HT-29 (cell line): Measurements from ENCODE around the gene PHKG1. TPM values are rescaled to one million over a fixed set of nuclear protein-coding genes. Genes with fewer than 3 reads are reported as not detected.
A peak's percentile ranks its signal among the peaks of the same experiment; 100 is the strongest.
"Not testable (repeated sequence)": the region's sequence is repeated elsewhere in the genome, so short reads cannot be mapped to it uniquely, and the experiment has no call there.

Experiments used
- DNase-seq: peaks from one replicate; pipeline ENCODE4 v3.0.0-alpha.2; 2015; ENCODE audit warnings: low spot score
- total RNA-seq: library from RNA; depleted of rRNA; stranded (reverse); fragments of >200 nt; shearing (Covaris generic); gene quantifications from 2 replicates; pipeline ENCODE4 v1.2.3, GENCODE V29; 2014

Gene PHKG1
- total RNA-seq, 1 experiment from 2014 or later, result 1.7 TPM

DNA sequence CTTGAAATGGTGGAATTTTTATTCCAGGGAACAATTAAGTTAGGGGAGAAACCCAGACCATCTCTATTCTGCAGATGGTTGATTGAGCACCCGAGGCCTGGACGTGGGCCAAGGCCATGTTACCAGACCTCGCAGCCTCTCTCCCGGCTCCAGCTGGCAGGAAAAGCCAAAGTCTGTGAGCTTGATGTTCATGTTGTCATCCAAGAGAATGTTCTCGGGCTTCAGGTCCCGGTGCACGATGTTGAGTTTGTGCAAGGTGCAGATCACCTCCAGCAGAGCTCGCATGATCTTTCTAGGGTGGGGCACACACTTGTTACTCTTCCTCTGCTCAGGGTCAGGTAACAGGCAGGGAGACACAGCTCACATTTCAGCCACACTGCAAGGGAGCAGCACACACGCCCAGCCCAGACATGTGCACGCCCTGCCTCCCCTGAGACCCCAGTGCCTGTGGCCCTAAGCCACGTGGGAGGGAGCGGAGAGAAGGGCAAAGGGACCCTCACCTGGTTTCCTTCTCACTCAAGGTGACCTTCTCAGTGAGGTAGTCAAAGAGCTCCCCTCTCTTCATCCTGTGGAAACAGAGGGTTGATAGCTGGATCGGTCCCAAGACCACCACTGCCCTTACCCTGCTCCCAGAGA lies 9.5 kb downstream of the PHKG1 start:
- DNase-seq, result no peak

DNA sequence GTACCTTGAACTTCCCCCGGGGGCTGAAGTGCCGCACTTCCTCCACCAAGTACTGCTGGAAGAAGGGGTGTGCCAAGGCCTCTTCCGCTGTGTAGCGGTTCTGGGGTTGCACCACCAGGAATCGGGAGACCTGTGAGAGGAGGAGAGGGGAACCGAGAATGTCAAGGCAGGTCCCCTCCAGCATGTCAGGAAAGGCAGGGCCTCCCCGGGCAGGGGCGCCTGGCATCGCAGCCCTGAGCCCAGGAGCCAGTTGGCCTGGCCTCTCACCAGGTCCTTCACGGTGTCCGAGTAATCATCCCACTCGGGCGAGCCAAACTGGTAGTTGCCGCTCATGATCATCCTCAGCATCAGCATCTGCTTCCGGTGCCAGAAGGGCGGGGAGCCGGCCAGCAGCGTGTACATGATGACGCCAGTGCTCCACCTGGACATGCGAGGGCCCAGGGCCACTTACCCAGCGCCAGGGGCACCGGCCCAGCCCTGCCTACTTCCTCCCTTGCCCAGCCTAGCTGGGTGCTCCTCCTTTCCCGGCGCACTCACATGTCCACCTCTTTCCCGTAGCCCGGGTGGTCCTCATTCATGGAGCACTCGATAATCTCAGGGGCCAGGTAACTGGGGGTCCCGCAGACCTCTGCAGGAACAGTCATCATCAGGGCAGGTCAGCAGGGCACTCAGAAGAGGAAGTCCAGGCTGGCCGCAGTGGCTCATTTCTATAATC lies 11.0 kb downstream of the PHKG1 start:
- DNase-seq, result no peak

DNA sequence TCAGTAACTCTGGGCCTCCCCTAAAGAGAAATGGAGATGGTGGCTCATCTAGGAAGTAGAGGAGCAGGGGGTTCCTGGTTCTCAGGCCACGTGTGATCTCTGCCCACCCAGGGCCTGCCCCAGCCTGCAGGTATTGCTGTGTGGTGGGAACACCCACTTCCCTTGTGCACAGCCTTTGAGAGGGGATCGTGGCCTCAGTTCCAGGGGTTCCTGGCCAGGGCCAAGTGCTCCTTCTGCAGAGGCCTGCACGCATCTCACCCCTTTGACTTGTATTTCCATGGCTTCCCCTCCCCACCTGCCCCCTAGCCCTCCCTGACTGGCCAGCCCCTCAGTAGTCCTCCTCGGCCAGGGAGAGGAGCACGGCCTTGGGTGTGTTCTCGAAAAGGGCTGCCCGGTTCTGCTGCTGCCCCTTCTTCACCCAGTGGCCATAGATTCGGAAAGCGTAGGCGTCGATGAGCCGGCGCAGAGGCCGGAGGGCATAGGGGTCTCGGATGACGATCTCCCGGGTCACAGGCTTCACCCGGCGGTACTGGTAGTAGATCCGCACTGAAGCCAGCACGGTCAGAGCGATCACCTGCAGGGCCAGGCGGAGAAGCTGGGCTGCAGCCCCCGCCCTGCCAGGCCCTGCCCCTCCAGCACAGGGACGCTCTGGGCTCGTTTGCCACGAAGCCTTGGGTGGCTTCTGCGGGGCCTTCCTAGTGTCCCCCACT lies 11.9 kb downstream of the PHKG1 start:
- not testable (repeated sequence) for DNase-seq

DNA sequence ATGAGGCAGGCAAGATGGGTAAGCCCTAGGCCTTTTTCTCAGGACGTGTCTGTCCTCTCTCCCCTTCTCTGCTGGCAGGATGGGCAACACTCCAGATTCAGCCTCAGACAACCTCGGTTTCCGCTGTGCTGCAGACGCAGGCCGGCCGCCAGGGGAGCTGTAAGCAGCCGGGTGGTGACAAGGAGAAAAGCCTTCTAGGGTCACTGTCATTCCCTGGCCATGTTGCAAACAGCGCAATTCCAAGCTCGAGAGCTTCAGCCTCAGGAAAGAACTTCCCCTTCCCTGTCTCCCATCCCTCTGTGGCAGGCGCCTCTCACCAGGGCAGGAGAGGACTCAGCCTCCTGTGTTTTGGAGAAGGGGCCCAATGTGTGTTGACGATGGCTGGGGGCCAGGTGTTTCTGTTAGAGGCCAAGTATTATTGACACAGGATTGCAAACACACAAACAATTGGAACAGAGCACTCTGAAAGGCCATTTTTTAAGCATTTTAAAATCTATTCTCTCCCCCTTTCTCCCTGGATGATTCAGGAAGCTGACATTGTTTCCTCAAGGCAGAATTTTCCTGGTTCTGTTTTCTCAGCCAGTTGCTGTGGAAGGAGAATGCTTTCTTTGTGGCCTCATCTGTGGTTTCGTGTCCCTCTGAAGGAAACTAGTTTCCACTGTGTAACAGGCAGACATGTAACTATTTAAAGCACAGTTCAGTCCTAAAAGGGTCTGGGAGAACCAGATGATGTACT lies 13.1 kb downstream of the PHKG1 start:
- DNase-seq, result no peak

DNA sequence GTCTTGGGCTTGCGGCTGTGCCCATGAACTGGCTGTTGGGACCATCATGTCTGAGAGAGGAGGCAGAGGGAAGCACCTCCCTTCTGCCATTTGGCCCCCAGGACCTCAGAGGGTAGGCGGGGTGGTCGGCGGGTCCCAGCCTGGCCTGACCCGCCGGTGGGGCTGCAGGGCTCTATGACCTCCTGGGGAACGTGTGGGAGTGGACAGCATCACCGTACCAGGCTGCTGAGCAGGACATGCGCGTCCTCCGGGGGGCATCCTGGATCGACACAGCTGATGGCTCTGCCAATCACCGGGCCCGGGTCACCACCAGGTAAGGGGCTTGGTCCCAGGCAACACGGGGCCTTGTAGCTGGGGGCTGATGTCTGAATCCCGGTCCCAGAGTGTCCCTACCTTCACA lies 14.6 kb downstream of the PHKG1 start:
- no peak for DNase-seq

DNA sequence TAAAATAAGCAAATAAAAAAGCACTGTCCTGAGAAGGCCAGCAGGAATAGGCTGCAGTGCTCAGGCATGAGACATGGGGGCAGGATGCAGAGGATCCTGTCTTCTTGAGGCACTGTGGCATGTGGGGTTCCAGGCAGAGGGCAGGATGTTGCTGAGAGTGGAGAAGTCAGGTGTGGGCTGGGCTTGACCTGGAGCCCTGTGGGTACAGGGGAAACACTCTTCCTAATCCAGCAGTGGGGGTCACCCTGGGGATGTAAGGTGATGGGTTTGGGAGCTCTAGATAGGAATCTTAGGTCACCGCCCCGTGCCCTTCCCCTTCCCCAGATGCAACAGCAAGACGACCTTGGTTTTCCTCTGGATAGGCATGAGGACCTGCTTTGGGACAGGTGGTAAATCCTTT lies 15.1 kb downstream of the PHKG1 start:
- DNase-seq, result no peak

DNA sequence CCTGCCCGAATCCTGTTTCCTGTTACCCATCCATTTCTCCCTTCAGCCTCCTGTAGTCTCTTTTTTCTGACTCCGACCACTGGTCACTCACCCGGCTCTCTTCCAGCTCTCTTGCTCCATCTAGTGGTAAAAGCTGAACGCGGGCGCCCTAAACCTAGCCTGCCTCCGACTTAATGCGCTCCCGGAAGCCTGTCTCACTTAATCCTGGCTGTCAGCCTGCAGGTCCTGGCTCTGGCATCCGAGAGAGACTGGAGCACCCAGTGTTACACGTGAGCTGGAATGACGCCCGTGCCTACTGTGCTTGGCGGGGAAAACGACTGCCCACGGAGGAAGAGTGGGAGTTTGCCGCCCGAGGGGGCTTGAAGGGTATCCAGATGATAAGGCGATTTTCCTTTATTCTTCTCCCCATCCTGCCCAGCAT lies 18.4 kb downstream of the PHKG1 start:
- DNase-seq, result peak; percentile 98

DNA sequence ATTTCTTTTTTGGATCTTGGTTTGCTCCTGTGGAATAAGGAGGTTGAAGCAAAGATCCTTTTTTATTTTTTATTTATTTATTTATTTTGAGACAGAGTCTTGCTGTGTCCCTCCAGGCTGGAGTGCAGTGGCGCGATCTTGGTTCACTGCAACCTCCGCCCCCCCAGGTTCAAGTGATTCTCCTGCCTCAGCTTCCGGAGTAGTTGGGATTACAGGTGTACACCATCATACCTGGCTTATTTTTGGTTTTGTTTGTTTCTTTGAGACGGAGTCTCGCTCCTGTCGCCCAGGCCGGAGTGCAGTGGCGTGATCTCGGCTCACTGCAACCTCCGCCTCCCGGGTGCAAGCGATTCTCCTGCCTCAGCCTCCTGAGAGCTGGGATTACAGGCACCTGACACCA lies 26.4 kb downstream of the PHKG1 start:
- DNase-seq, result not testable (repeated sequence)

DNA sequence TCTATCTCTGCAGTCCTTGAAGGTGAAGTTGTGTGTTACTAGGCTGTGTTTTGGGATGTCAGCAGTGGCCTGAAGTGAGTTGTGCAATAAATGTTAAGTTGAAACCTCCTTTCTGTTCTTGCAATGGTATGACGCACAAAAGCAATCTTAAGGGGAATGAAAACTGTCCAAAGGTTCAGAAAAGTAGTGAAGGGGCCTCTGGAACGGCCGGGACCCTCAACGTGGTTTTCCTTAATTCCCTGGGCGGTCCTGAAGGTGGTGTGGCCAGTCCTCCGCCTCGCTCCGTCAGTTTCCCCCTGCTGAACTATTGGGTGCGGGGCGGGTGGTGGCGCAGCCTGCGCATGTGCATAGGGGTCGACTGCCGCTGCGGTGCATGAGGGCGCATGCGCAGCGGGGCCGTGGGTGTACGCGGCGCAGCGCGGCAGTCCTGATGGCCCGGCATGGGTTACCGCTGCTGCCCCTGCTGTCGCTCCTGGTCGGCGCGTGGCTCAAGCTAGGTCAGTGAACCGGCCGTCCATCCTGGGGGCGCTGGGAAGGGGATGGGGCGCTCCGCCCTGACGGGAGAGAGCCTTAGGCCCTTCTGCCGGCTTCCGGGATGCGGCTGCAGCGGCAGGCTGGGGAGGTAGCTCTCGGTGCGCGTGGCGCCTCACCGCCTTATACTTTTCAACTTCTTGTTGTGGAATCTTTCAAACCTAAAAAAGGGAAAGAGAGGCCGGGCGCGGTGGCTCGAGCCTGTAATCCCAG lies 28.7 kb downstream of the PHKG1 start, which contains the start of gene SUMF2:
TSS of gene SUMF2 (plus strand) at position 405 of the 744 bp plus-strand sequence. CDS start at position 431, 26 bp downstream.
- peak; percentile 95 for DNase-seq

DNA sequence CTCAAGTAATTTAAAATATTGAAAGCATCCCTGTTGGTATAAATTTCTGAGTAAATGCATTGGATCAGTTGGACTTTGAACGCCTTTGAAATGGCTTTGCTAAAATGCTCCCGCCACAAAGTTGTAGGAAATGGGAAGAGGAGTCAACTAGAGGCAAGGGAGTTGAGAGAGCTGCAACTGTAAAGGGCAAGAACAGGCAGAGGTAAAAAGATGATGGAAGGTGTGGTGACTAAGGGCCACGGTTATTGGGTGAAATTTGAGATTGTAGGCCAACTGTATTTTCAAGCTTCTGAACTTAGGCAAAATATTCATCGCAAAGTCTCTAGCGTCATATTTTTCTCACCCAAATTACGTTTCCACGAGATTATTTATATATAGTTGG lies 29.3 kb downstream of the PHKG1 start:
- DNase-seq, result peak; percentile 19

DNA sequence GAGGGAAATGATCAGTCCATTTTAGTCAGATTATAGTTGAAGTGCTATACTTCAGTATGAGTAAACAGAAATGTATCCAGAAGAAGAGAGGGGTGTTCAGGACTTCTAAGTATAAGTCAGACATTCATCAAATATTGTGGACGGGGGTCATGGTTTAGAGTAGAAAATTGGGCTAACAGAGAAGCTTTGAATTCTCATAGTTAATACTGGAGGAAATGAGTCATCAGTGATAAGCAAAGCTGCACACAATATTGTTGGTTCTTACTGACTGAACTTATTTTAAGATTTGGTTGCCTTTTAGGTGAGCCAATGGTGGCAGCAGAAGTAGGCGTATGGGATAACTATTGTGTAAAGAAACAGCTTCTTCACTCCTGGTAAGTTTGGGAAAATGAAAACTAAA lies 30.4 kb downstream of the PHKG1 start:
- no peak for DNase-seq

DNA sequence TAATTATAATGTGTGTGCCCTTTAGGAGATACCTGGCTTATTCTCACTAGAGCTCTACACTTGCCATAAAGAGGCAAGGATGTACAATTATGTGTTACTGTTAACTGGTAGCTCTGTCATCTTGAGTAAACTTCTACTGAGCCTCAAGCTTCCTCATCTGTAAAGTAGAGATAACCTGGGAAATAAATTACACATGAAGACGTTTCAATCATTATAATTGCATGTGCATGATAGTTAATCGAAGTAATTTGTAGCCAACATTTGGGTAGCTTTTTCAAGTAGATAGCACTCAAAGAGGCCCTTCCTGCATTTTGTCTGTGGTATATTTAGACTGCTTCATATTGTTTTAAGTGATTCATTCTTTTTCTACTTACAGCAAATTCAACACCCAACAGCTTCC lies 38.8 kb downstream of the PHKG1 start:
- DNase-seq, result no peak

DNA sequence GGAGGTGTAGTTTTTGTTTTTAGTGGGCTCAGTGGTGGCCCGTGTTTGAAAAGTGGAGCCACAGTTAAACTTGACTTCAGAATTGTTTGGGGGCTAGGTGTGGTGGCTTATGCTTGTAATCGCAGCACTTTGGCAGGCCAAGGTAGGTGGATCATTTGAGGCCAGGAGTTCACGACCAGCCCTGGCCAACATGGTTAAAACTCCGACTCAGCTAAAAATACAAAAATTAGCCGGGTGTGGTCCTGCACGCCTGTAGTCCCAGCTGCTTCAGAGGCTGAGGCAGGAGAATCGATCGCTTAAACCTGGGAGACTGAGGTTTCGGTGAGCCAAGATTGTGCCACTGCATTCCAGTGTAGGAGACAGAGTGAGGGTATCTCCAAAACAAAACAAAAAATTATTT lies 39.4 kb downstream of the PHKG1 start:
- DNase-seq, result no peak

DNA sequence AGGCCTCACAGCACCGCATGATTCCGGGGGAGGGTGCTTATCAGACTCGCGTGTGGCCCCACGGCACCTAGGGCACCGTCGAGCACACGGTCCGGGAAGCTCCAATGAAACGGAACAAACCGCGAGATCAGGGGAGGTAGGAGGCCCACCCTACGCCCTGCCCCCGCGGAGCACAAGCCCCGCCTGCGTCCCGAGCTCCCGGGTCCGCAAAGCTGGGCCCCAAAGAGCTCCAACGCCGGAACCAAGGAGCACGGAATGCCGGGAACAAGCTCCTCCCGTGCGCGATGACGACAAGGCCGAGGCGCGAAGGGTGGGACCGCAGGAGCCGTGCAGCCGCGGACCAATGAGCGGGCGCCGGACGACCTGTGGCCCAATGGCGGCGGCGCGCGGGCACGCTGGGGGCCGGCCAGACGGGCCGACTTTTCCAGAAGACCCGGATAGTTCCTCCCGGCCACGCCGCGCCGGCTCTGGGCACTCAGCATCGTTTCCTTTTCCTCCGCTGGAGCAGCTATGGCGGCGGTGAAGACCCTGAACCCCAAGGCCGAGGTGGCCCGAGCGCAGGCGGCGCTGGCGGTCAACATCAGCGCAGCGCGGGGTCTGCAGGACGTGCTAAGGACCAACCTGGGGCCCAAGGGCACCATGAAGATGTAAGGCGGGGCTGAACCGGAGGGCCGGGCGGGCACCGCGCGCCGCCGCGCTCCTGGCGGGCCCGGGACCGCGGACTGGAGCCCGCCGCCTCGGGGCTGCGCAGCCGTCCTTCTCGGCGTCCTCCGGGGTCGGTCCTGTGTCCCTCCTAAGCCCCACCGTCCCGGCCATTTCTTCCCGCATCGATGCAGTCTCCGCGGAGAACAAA lies 41.2 kb downstream of the PHKG1 start, which contains the start of the genes CCT6A and PSPH:
TSS of gene CCT6A (plus strand) at position 427 of the 853 bp plus-strand sequence. CDS start at position 511, 84 bp downstream.
TSS of gene PSPH (minus strand) at position 106 of the 853 bp plus-strand sequence. CDS start 30,232 bp downstream, outside the sequence.
- DNase-seq, result peak; percentile 99

DNA sequence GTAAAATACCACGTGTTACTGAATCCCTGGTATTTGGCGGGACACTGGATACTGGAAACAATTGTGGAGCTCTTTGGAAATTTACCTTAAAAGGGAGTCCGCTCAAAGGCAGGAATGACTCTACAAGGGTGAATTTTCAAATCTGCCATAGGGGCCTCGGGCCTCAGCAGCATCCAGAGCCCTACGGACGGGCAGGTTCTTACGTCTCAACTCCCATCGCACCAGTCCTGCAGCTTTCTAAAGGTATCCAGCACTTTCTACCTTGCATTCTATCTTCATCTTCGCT lies 41.8 kb downstream of the PHKG1 start:
- no peak for DNase-seq

DNA sequence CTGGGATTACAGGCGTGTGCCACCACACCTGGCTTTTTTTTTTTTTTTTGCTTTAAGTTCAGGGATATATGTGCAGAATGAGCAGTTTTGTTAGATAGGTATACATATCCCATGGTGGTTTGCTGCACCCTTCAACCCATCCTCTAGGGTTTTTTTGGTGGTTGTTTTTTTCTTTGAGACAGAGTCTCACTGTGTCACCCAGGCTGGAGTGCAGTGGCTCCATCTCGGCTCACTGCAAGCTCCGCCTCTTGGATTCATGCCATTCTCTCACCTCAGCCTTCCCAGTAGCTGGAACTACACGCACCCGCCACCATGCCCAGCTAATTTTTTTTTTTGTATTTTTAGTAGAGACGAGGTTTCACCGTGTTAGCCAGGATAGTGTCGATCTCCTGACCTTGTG lies 44.0 kb downstream of the PHKG1 start:
- peak; percentile 78 for DNase-seq

DNA sequence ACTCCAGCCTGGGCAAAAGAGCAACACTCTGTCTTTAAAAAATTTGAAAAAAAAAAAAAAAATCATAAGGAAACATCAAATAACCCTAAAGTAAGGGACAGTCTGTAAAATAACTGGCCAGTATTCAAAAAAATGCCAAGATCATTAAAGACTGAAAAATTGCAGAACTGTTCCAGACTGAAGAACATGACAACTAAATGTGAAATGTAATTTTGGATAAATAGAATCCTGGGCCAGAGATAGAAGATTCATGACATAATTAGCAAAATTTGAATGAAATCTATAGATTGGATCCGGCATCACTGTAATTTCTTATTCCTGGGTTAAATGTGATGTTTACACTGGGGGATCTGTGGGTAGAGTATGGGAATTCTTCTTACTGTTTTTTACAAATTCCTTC lies 44.5 kb downstream of the PHKG1 start:
- DNase-seq, result no peak

DNA sequence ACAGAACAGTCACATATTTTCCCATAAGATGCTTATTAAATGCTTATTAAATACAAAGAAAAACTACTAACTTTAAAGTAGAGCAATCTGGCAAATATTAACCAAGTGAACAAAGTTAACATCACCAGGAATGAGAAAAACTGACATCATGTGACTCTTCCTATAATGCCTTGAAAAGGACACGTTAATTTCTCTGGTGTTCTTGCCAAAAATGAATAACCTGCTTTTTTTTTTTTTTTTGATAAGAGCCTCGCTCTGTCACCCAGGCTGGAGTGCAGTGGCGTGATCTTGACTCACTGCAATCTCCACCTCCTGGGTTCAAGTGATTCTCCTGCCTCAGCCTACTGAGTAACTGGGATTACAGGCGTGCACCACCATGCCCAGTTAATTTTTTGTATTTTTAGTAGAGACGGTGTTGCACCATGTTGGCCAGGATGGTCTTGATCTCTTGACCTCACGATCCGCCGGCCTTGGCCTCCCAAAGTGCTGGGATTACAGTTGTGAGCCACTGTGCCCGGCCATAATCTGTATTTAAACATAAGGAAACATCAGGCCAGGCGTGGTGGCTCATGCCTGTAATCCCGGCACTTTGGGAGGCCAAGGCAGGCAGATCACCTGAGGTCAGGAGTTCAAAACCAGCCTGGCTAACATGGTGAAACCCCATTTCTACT lies 45.2 kb downstream of the PHKG1 start:
- not testable (repeated sequence) for DNase-seq

DNA sequence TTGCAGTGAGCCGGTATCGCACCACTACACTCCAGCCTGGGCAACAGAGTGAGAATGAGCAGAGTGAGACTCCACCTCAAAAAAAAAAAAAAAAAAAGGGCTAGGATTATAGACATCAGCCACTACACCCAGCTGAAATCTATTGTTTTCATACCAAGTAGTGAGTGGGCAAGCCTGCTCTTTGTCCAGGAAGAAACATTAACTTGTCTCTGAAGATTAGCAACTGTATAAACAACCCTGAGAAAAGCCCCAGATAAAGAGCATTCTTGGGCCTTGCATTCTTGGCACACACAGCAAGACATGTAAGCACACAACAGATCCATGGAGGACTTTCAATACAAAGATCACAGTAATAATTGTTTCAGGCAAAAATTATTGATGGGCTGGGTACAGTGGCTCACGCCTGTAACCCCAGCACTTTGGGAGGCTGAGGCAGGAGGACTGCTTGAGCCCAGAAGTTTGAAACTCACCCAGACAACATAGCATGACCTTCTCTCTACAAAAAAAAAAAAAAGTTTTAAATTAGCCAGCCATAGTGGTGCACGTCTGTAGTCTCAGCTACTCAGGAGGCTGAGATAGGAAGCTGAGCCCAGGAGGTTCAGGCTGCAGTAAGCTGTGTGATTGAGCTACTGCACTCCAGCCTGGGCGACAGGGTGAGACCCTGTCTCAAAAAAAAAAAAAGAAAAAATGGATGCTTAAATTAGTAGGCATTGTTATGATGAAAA lies 45.9 kb downstream of the PHKG1 start:
- peak; percentile 28 for DNase-seq
